Measurements from ENCODE around the gene CACHD1.
A peak's percentile ranks its signal among the peaks of the same experiment; 100 is the strongest.

CACHD1 gene

DNA sequence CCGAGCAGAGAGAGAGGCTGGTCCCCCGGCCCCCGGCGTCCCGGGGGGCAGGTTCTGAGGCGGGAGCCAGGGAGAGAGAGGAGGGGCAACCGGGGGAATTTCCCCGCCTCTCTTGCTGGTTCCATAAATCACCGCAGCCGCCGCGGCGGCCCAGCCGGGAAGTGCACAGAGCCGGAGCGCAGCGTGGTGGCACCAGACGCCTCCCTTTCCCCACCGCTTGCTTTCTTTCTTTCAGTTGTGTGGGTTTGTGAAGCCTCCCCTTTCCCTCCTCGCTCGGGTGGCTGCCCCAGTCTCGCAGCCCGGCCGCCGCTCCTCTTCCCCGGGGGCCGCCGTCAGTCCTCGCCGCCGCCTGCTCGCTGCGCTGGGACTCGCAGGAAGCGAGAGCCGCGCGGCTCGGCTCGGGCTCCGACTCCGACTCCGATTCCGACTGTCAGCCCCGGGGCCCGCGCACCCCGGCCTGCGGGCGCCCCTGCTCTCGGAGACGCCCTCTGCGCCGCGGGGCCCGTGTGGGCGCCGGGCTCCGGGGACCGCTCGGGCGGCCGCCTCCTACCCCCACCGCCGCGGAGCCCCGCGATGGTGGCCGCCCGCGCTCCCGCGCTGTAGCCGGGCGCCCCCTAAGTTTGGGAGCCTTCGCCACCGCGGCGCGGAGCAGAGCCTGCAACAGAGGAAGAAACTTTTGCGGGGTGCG is at the start of gene CACHD1:
Gene CACHD1 (plus strand): TSS at position 153 of the 688 bp plus-strand sequence. CDS start 616 bp downstream, outside the sequence.
- DNase-seq, result peak; percentile 75

GRCh38 chr1:64421377-64421776 is 48.6 kb upstream of the CACHD1 start:
- DNase-seq, result no peak

DNA sequence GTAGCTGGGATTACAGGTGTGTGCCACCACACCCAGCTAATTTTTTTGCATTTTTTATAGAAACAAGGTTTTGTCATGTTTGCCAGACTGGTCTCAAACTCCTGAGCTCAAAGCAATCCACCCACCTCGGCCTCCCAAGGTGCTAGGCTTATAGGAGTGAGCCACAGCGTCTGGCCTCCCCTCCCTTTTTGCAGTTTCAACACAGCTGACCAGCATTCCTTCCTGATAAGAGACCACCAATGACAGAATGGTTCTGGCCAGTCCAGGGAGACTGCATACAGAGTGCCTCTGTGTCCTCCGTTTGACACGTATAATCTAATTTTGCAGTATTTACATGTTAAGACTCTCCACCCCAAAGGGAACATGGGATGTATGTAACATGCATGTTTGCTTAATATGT is 46.4 kb upstream of the CACHD1 start:
- DNase-seq, result no peak

DNA sequence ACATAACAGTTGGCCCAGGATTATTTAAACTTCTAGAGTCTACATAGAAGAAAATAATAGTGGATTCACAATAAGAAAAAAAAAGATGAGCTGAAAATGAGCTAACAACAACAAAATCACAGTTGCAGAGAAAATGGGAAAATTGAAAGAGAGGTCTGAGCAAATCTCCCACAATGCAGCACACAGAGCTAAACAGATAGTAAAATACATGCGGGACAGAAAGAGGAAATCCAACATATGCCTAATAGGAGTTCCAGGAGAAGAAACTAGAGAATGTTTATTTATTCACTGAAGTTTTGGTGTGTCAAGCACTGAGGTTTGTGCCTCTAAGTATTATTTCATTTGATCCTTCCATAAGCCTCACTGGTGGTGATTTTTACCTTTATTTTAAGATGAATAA is 45.5 kb upstream of the CACHD1 start:
- DNase-seq, result no peak

GRCh38 chr1:64425521-64425920 is 44.4 kb upstream of the CACHD1 start:
- no peak for DNase-seq

DNA sequence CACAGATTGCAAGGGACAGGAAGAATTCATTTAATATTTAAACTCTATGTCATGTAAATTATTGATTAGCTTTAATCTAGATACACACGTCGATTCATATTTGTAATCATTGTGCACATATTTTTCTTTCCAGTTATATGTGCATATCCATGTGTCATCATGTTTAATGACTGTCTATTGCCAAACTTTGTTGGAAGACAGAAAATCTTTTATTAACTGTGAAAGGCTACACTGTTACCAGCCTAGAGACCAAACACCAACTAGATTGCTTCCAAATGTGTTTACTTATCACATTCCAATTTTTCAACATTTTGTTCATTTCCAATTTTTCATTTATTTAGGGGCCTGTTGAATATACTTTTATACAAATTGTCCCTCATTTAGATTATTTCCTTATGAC is 43.2 kb upstream of the CACHD1 start:
- DNase-seq, result no peak

DNA sequence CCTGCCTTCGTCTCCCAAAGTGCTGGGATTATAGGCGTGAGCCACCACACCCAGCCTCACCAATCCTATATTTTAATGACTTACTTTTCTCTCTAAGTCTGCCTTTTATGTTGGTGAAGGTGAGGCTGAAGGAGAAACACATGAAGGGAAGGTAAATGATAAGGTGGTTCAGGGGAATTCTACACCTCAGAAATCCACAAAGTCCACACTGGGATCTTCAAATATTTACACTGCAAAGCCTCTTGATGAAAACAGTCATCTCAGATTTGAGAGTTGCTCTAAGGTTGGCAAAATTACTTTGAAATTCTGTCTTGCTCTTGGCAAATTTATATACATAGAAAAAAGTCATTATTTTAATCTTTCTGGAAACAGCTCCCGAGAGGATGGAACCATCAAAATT is 42.0 kb upstream of the CACHD1 start:
- no peak for DNase-seq

DNA sequence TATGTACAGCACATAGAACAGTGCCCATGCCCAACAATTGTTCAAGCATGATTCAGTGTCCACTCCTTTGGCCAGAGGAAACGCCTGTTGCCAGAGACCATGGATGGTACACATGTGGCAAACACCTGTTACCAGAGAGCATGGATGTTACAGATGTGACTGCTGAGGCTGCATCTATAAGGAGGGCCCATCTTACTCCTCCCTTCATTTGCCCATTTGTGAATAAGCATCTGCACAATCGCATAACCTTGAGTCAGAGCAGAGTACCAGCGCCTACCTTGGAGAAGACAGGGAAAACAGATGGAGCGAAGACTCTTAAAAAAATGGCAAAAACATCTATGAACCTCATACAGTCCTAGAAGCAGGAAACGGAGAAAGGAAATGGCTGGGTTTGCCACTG is 36.6 kb upstream of the CACHD1 start:
- no peak for DNase-seq

DNA sequence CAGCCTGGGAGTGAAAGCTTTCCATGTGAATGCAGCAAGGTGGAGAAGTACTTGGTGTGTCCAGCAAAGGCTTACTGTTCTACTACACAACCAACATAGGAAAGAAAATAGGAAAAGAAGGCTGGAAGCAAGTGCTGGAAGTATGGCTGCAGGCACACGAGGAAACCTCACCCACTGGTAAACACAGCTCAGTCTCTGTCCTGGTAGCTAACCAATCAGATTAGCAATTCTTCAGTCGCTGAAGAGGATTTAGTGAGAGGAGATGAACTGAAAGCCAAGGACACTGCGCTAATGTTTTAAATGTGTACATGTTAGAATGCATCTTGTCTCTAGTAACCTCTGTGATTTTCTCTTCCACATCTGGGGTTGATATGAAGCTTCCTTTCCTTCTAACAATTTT is 36.2 kb upstream of the CACHD1 start:
- DNase-seq, result no peak

- DNase-seq, result no peak
Measured at GRCh38 chr1:64435000-64435399, 34.9 kb upstream of the CACHD1 start.

DNA sequence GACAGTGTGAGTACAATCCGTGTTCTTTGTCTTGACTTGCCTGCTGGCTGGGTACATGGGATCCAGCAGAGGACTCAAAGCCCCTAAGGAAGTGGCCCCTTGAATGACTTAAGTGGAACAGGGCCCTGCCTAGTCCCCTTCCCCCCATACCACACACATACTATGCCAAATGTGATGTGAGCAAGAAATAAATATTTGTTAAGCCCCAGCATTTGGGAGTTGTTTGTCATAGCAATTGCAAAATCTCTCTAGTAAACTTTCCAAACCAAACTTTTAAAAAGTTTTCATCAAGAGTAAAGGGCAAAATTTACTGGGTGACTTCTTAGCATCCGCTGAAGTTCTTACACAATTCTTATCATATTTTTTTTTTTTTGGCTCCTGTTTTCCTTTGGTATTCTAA is 32.5 kb upstream of the CACHD1 start:
- DNase-seq, result no peak

DNA sequence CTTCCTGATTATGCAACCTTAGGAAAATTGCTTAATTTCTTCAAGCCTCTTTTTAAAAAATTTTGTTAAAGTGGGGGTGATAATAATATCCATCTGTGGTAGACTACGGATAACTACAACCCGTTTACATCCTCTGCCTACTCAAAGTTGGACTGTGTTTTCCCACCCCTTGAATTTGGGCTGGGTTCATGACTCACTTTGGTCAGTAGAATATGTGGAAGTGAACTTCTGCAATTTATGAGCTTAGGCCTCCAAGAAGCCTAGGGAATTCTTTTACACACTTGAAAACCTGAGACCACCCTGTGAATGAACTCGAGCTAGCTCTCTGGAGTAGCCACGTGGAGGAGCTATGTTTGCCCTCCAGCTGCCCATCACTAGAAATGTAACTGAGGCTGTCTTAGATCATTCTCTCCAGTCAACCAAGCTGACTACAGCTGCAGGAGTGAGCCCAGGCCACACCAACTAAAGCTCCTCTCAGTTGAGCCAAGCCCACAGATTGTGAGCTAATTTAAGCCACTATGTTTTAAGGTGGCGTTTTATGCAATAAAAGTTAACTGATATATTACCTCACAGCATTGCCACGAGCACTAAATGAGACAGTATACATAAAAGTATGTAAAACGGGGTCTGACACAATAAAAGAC is 29.6 kb upstream of the CACHD1 start:
- DNase-seq, result no peak

DNA sequence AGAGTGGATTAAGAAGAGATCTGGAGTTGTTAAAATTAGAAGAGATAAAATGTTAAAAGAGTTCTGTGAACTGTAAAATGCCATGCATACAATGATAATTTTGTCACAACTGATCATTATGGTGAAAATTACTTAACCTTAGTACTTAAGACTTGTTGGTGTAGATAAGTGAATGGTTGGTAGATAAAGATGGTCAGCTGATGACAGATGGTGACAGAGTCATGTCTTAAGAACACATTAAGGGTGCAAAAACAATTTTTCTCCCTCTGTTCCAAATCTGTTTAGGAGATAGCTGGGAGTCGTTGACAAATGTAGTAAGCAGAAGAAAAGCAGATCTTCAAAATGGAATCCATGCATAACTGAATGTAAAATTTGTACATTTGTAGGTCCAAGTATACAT is 18.5 kb upstream of the CACHD1 start:
- DNase-seq, result no peak

GRCh38 chr1:64453688-64454087 is 16.2 kb upstream of the CACHD1 start:
- no peak for DNase-seq

DNA sequence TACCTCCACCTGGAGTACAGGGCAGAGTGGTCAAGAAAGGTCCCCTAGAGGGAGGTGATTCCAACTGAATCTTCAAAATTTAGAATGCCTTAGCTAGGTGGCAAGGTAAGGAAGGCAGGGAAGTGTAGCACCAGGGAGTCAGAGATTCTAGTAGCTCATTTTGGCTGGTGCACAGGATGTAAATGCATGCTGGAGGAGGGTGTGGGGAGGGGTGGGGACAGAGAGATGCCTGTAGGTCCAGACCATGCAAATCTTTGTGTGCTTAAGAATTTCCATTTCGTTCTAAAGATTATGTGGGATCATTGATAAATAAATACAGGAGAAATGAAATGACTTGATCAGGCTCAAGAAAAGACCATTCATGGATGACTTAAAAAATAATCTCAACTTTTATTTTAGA is 11.0 kb upstream of the CACHD1 start:
- DNase-seq, result no peak

GRCh38 chr1:64459743-64460142 is 10.2 kb upstream of the CACHD1 start:
- no peak for DNase-seq

DNA sequence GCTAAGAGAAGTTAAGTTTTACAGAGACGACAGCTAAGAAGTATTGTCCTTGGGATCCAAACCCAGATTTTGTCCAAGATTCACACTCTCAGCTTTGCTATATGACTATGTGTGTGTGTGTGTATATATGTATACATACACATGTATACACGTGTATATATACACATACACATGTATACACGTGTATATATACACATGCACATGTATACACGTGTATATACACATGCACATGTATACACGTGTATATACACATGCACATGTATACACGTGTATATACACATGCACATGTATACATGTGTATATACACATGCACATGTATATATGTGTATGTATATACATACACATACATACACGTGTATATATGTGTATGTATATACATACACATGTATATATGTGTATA is 3.9 kb upstream of the CACHD1 start:
- no peak for DNase-seq

DNA sequence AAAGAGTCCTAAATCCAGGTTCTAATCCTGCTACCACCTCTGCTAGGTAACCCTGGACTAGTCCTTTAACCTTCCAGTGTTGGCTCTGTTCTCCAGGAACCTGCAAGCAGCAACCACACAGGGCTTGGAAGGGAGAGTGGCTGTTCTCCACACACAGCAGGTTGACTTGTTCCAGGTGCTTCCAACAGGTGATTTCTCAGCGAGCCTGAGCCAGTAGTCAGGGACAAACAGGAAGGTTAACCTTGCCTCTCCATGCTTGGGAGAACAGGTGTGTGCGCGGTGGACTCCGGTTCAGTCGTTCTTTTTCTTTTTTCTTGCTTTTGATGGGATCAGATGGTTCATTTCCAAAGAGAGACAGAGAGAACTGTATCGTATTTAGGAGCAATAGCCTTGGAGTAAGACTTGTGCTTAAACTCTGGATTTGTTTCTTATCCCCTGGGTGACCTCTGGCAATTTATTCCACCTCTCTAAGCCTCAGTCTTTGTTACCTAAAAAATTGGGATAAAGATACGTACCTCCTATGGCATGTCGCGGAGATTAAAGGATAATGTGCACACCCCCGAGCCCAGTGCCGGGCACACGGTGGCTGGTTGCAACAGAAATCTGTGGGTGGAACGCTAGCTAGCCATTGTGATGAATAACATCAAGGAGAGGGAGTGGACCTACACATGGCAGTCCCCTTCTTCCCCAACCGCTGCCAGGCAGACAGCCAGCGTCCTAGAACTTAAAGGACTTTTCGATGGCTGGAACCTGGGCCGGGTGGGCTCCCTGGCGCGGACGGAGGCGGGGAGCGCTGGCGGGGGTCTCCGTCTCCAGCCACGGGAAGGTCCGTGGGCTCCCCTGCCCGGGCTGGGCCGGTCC is 583 bp upstream of the CACHD1 start:
- peak; percentile 7 for DNase-seq

DNA sequence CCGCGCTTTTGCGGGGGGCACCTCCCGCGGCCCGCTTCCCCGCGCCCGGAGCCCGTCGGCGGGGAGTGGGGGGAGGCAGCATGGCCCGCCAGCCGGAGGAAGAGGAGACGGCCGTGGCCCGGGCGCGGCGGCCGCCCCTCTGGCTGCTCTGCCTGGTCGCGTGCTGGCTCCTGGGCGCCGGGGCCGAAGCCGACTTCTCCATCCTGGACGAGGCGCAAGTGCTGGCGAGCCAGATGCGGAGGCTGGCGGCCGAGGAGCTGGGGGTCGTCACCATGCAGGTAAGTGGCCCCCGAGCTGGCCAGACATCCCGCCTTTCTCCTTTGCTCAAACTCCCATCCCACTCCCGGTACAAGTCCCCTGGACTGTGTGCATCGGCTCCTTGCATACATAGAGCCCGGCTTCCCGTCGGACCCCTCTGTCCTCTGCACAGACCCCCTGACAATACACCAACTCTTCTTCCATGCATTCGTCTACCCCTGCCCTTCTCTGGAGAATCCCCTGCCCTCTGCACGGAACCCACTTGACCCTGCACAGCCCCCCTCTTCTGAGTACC is 812 bp downstream of the CACHD1 start:
- DNase-seq, result no peak

DNA sequence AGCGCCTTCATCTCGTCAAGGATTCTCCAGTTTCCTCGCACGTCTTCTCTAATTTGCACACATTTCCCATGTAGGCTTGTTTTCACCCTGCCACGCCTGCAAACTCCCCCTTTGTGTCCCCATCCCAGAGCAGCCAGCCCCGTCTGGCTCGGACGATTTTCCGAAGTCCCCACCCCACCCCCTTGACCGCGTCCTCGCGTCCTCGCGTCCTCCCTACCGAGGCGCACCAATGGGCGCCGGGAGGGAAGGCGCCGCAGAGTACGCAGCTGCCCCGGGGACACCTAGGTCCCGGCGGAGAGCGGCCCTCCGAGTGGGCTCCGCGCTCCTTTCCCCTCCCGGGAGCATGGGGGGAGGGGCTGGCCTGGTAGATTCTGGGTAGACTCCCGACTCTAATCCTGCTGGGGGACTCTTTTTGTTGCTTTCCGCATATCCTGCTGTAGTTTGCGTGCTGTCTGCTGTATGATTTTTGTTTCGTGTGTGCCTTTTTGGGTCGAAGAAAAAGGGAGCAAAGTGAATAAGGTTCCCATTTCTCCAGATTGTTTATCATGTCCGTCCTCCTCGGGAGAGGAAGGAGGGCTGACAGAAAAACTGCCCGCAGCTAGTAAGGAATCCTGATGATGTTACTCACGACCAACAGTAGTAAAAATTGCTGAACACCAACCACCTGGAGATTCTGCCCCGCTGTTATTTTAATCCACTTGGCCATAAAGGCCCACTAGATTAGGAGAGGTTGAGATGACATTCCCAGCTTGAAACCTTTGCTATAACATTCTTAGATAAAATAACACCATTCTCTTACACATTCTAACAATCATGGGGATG is 1.5 kb downstream of the CACHD1 start:
- DNase-seq, result peak; percentile 24

DNA sequence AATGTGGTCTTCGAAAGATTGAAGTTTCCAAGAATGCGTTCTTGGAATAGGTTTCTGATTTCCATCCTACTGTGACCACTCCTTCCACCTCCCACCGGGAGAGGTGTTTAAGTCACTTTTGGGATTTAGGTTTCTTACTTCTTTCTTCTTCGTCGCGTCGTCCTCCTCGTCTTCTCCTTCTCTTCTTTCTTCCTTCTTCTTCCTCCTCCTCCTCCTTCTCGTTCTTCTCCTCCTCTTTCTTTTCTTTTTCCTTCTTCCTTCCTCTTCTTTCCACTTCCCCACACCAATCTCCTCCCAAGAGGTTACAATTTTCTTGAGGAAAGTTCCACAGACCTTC is 2.1 kb downstream of the CACHD1 start:
- no peak for DNase-seq

GRCh38 chr1:64472805-64473204 is 2.9 kb downstream of the CACHD1 start:
- DNase-seq, result no peak

DNA sequence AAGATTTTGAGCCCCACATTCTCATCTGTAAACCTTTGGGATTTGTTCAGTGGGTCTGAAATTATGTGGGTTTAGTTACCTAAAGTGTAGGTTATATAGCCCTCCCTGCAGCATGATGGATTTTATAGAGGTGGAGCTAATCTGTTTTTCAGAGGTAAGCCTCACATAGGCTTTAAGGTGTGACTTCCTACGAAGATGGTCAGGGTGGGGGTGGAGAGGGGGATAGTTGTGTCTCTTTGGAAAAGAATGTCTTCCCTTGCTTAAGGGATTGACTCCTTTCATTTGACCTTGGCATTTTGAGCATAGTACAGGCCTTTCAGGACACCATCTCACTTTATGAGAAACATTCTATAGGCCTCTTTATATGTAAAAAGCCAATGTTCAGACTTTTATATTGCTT is 3.4 kb downstream of the CACHD1 start:
- no peak for DNase-seq
